IMR-90 (cell line): ENCODE measurements around the gene RGS12. TPM values are rescaled to one million over a fixed set of nuclear protein-coding genes. Genes with fewer than 3 reads are reported as not detected.

ENCODE experiments used
- ATAC-seq: fragments of 200-7000 bp; cut with Tn5 transposase; 2 replicates; pipeline ENCODE4 v1.9.1; 2020; ENCODE audit warnings: low read depth, mild to moderate bottlenecking, moderate library complexity
- BruUV-seq: library from RNA; stranded (reverse); fragments of 400-500 nt; replicated peaks from 2 replicates; lab custom pipeline; 2021; lab: Mats Ljungman, UMichigan
- CTCF ChIA-PET: fragments of 300-600 bp; formaldehyde crosslinking; extraction: SDS; loops from one replicate; lab custom pipeline; 2021; ENCODE audit warnings: antibody characterized with exemption; lab: Yijun Ruan, JAX
- POLR2A ChIA-PET: fragments of 300-600 bp; sonication (Branson Sonifier 250); formaldehyde crosslinking; loops from one replicate; lab custom pipeline; 2022; ENCODE audit warnings: antibody characterized with exemption; ENCODE audit not compliant: unreplicated experiment; lab: Charles Lee
- DNase-seq: peaks from one replicate; pipeline ENCODE4 v3.0.0; 2013
- H2AFZ ChIP-seq: replicated peaks from 2 replicates; pipeline ENCODE3; 2013; ENCODE audit warnings: low read length, mild to moderate bottlenecking; ENCODE audit not compliant: poor library complexity
- H2AK5ac ChIP-seq: 2 replicates; pipeline ENCODE4 v1.6.1; 2013; ENCODE audit warnings: low read depth, low read length, inconsistent platforms
- H2AK9ac ChIP-seq: replicated peaks from 2 replicates; pipeline ENCODE3; 2013; ENCODE audit warnings: mild to moderate bottlenecking, low read depth, low read length, moderate library complexity; ENCODE audit not compliant: poor library complexity
- H2BK120ac ChIP-seq: 2 replicates; pipeline ENCODE4 v1.6.1; 2013; ENCODE audit warnings: low read depth, low read length, inconsistent platforms
- H2BK15ac ChIP-seq: 3 replicates; pipeline ENCODE4 v1.6.1; 2013; ENCODE audit warnings: low read depth, low read length, inconsistent platforms
- H2BK20ac ChIP-seq: 2 replicates; pipeline ENCODE4 v1.6.1; 2013; ENCODE audit warnings: low read depth, mild to moderate bottlenecking, inconsistent platforms, low read length, moderate library complexity
- H2BK5ac ChIP-seq: 2 replicates; pipeline ENCODE4 v1.6.1; 2013; ENCODE audit warnings: mild to moderate bottlenecking, low read depth, low read length, inconsistent platforms; ENCODE audit not compliant: poor library complexity, severe bottlenecking
- H3K14ac ChIP-seq: replicated peaks from 2 replicates; pipeline ENCODE4 v1.6.1; 2013; ENCODE audit warnings: low read depth, low read length, inconsistent platforms
- H3K18ac ChIP-seq: 2 replicates; pipeline ENCODE4 v1.6.1; 2013; ENCODE audit warnings: low read depth, low read length, control low read depth
- H3K23ac ChIP-seq: 2 replicates; pipeline ENCODE4 v1.6.1; 2013; ENCODE audit warnings: low read depth, low read length, inconsistent platforms
- H3K27ac ChIP-seq: 2 replicates; pipeline ENCODE4 v1.5.1; 2013; ENCODE audit warnings: mild to moderate bottlenecking, control low read depth, low read length; ENCODE audit not compliant: insufficient read depth
- H3K27me3 ChIP-seq: 2 replicates; pipeline ENCODE4 v1.6.1; 2013; ENCODE audit warnings: low read length; ENCODE audit not compliant: control insufficient read depth, insufficient read depth
- H3K36me3 ChIP-seq: 2 replicates; pipeline ENCODE4 v1.6.1; 2013; ENCODE audit warnings: low read length, mixed read lengths; ENCODE audit not compliant: control insufficient read depth, insufficient read depth
- H3K4ac ChIP-seq: 2 replicates; pipeline ENCODE4 v1.6.1; 2013; ENCODE audit warnings: low read depth, low read length, inconsistent platforms
- H3K4me1 ChIP-seq: 2 replicates; pipeline ENCODE4 v1.6.1; 2013; ENCODE audit warnings: low read length, mixed read lengths; ENCODE audit not compliant: control insufficient read depth, insufficient read depth
- H3K4me2 ChIP-seq: 2 replicates; pipeline ENCODE4 v1.6.1; 2013; ENCODE audit warnings: low read depth, mild to moderate bottlenecking, control low read depth, low read length, moderate library complexity
- H3K4me3 ChIP-seq: 2 replicates; pipeline ENCODE4 v1.5.1; 2013; ENCODE audit warnings: low read depth, mild to moderate bottlenecking, control low read depth, low read length, moderate library complexity; ENCODE audit not compliant: insufficient read depth
- H3K56ac ChIP-seq: 2 replicates; pipeline ENCODE4 v1.6.1; 2013; ENCODE audit warnings: low read length, inconsistent platforms; ENCODE audit not compliant: insufficient read depth; ENCODE audit errors: extremely low read depth
- H3K79me1 ChIP-seq, 2 experiments: 2 replicates each; pipeline ENCODE4 v1.6.1; 2013; ENCODE audit warnings: low read length in 2 of 2, inconsistent platforms in 1 of 2, low read depth in 1 of 2
- H3K9ac ChIP-seq: 2 replicates; pipeline ENCODE4 v1.6.1; 2013; ENCODE audit warnings: low read depth, low read length, control low read depth
- H3K9me1 ChIP-seq: 2 replicates; pipeline ENCODE4 v1.6.1; 2013; ENCODE audit warnings: low read length, inconsistent platforms; ENCODE audit not compliant: insufficient read depth
- H3K9me3 ChIP-seq: 2 replicates; pipeline ENCODE4 v1.6.1; 2013; ENCODE audit warnings: low read length; ENCODE audit not compliant: control insufficient read depth, insufficient read depth
- H4K20me1 ChIP-seq: 2 replicates; pipeline ENCODE4 v1.6.1; 2013; ENCODE audit warnings: low read length, inconsistent platforms; ENCODE audit not compliant: insufficient read depth
- H4K5ac ChIP-seq: 2 replicates; pipeline ENCODE4 v1.6.1; 2013; ENCODE audit warnings: mild to moderate bottlenecking, low read depth, low read length, control low read depth
- H4K8ac ChIP-seq, 2 experiments: 2 replicates each; pipeline ENCODE4 v1.6.1; 2013; ENCODE audit warnings: low read depth in 2 of 2, low read length in 2 of 2, control low read depth in 1 of 2, inconsistent platforms in 1 of 2
- H4K91ac ChIP-seq: 2 replicates; pipeline ENCODE4 v1.6.1; 2013; ENCODE audit warnings: low read depth, low read length, inconsistent platforms; ENCODE audit not compliant: insufficient read depth
- MAZ ChIP-seq: IDR thresholded peaks from 2 replicates; pipeline ENCODE4 v1.6.1; 2012; ENCODE audit warnings: low read depth, mild to moderate bottlenecking, low read length, improper control_type of control experiment, moderate library complexity, borderline replicate concordance
- WGBS, 2 experiments: methylation state at CpG; one replicate each; pipeline versions ENCODE4 v1.1.5 to v1.1.7; 2013; ENCODE audit warnings: missing lambda C conversion rate in 2 of 2; ENCODE audit not compliant: insufficient read length in 1 of 2; ENCODE audit errors: extremely low coverage in 2 of 2; 5-methylcytosine and 5-hydroxymethylcytosine counted together
- dilution Hi-C: fragments of 300-500 bp; cut with HindIII; formaldehyde crosslinking; loops from one replicate; pipeline ENCODE4 v1.14.3; 2018; ENCODE audit warnings: low sequenced_read_pairs; ENCODE audit not compliant: unreplicated experiment
- in situ Hi-C: fragments of 300-500 bp; cut with MboI; formaldehyde crosslinking; loops from 3 replicates; pipeline ENCODE4 v1.14.3; 2019; ENCODE audit warnings: low sequenced_read_pairs, inconsistent platforms, mixed read lengths
- intact Hi-C: fragments of 100-400 bp; cut with micrococcal nuclease; formaldehyde crosslinking; loops from 2 replicates; pipeline ENCODE4 v1.10.0; 2022
- polyA plus RNA-seq, 3 experiments: library from polyadenylated mRNA; depleted of rRNA; stranded (reverse); fragments of >200 nt; gene quantifications; 2 replicates each; pipeline ENCODE4 v1.2.3, GENCODE V29; 2012; ENCODE audit warnings: low replicate concordance in 1 of 3
- total RNA-seq: library from RNA; depleted of rRNA; stranded (reverse); fragments of >200 nt; gene quantifications from 2 replicates; pipeline ENCODE4 v1.2.3, GENCODE V29; 2012

RGS12 gene
- total and polyA plus RNA-seq, 2 of the 4 experiments (the other 2 are of a cell fraction) = 11.8 to 12.0 TPM

GRCh38 chr4:3276986-3277385, 15.8 kb upstream of the RGS12 start:
- Histone ChIP-seq H2BK120ac (peak overlapping the region; percentile 76; the same call in 1 of the 2 replicates), H2AK9ac (no peak overlapping the region), H3K36me3 (no peaks in the 10 kb centered on the region), H3K14ac (peak overlapping the region; percentile 59), H3K27ac (no peak overlapping the region), H3K9me1 (no peaks in the 10 kb centered on the region), H3K18ac (peak overlapping the region; percentile 18; the same call in 1 of the 2 replicates), H3K9me3 (peaks cover 2% of the 10 kb centered on the region), H3K4me1 (no peaks in the 10 kb centered on the region), H2BK5ac (peak overlapping the region; percentile 61), H3K23ac (peak overlapping the region; percentile 74), H2BK15ac (no peak overlapping the region), H2BK20ac (peak overlapping the region; percentile 40; the same call in 1 of the 2 replicates), H3K4ac (peak overlapping the region; percentile 69; the same call in 1 of the 2 replicates), H2AFZ (peak overlapping the region; percentile 88), H3K9ac (no peak overlapping the region), H3K27me3 (0 out of 2 replicates have a peak, but pooled peaks cover 2% of the 10 kb centered on the region), H4K5ac (peak overlapping the region; percentile 25; the same call in 1 of the 2 replicates), H4K20me1 (no peaks in the 10 kb centered on the region), H2AK5ac (no peak overlapping the region), H3K4me2 (peak overlapping the region; percentile 41), H3K56ac (peak overlapping the region; percentile 39; the same call in 1 of the 2 replicates), H4K8ac (peak overlapping the region in 1 of 2 experiments; percentile 84; a peak in 2 of 4 replicates), H3K4me3 (no peak overlapping the region), H3K79me1 (no peaks in the 10 kb centered on the region), H4K91ac (peak overlapping the region; percentile 21)
- ChIA-PET POLR2A (no interaction called here), CTCF (interaction anchor here (0.7 kb wide), 1 partner anchor 10 kb away, joined by 3 read pairs; no protein-coding TSS in a partner anchor)
- no TSS peak for BruUV-seq
- peak; percentile 97 for ATAC-seq
- intact Hi-C loops = no loop called here
- TF ChIP-seq MAZ = no peak
- dilution Hi-C loops = no loop called here
- WGBS, 2 experiments = no CpG with 5 or more reads among the region's 9 CpGs
- in situ Hi-C loops = no loop called here
- DNase-seq = peak; percentile 75
